Stomach (tissue), 9 donors: ENCODE measurements around the gene USP40. TPM values are rescaled to one million over a fixed set of nuclear protein-coding genes. Genes with fewer than 3 reads are reported as not detected.

Experiments
- DNase-seq, 2 donors: peaks; one replicate each; pipeline versions ENCODE4 v3.0.0 to v3.0.0-alpha.2; 2013 to 2019
- H3K27ac ChIP-seq, 5 donors: fragments of 200-600 bp in 4 of 5; sonication (generic) in 4 of 5; one replicate each; pipeline ENCODE4 v1.5.1; 2013 to 2019; ENCODE audit warnings: mild to moderate bottlenecking in 1 of 5, moderate library complexity in 1 of 5
- H3K27me3 ChIP-seq, 3 donors: fragments of 200-600 bp; sonication (generic); one replicate each; pipeline ENCODE4 v1.5.1; 2017 to 2019; ENCODE audit warnings: mixed run types in 1 of 3
- H3K36me3 ChIP-seq, 4 donors: fragments of 200-600 bp; sonication (generic); 1 replicate in 3 of 4; 2 replicates in 1 of 4; pipeline ENCODE4 v1.5.1; 2016 to 2019
- H3K4me1 ChIP-seq, 4 donors: fragments of 200-600 bp; sonication (generic); one replicate each; pipeline ENCODE4 v1.5.1; 2016 to 2019
- H3K4me3 ChIP-seq, 4 donors: fragments of 200-600 bp; sonication (generic) in 3 of 4; one replicate each; pipeline ENCODE4 v1.5.1; 2016 to 2019; ENCODE audit warnings: mild to moderate bottlenecking in 1 of 4
- H3K9me3 ChIP-seq, 4 donors: fragments of 200-600 bp; sonication (generic); one replicate each; pipeline ENCODE4 v1.5.1; 2016 to 2019
- CTCF ChIP-seq, 7 experiments: fragments of 450-650 bp in 4 of 7; fragments of 200-600 bp in 3 of 7; sonication (generic) in 3 of 7; IDR thresholded peaks; one replicate each; pipeline ENCODE4 v1.5.1; 2016 to 2019; ENCODE audit warnings: antibody characterized with exemption in 7 of 7, control low read depth in 2 of 7, mild to moderate bottlenecking in 1 of 7
- EP300 ChIP-seq: sonication (generic); formaldehyde crosslinking; IDR thresholded peaks from one replicate; pipeline ENCODE4 v1.6.1; 2017; ENCODE audit warnings: antibody characterized with exemption
- POLR2A ChIP-seq, 4 donors: fragments of 450-650 bp; IDR thresholded peaks; one replicate each; pipeline ENCODE4 v1.6.1; 2016; ENCODE audit warnings: antibody characterized with exemption in 4 of 4, control low read depth in 2 of 4, mild to moderate bottlenecking in 1 of 4, moderate library complexity in 1 of 4
- POLR2AphosphoS5 ChIP-seq, 3 donors: sonication (generic); formaldehyde crosslinking; IDR thresholded peaks; one replicate each; pipeline ENCODE4 v1.6.1; 2016; ENCODE audit warnings: antibody characterized with exemption in 3 of 3
- WGBS, 5 donors: extraction: QIAGEN DNeasy Blood & Tissue Kit in 3 of 5; methylation state at CpG; one replicate each; pipeline versions ENCODE4 v1.1.5 to v1.1.7; 2013 to 2018; 5-methylcytosine and 5-hydroxymethylcytosine counted together
- intact Hi-C: fragments of 100-400 bp; cut with DNase I; formaldehyde crosslinking; loops from one replicate; pipeline ENCODE4 v1.15.1; 2023; ENCODE audit warnings: low total_unique reads
- polyA plus RNA-seq, 3 donors: library from polyadenylated mRNA; stranded (reverse); fragments of 200-250 nt; gene quantifications; one replicate each; pipeline ENCODE4 v1.2.3, GENCODE V29; 2013
- total RNA-seq, 5 donors: library from RNA; depleted of rRNA; stranded (reverse); fragments of >200 nt; gene quantifications; one replicate each; pipeline versions ENCODE4 v1.1.0 to v1.2.3, GENCODE V29; 2014 to 2016
- donor health status: healthy with polysubstance abuse.
- donor health status: Bipolar disorder and iron deficiency.
- donor health status: healthy.

The USP40 gene
- total and polyA plus RNA-seq, 8 donors, result 14.5 to 186 (median 31.3) TPM

- DNase-seq, result no peak
- Histone ChIP-seq H3K9me3 (no peaks in the 10 kb centered on the region), H3K27ac (peak overlapping the region in 4 of 5 donors; percentile 28 to 72 (median 60)), H3K27me3 (no peaks in the 10 kb centered on the region), H3K4me3 (no peak overlapping the region), H3K36me3 (peaks cover 52 to 80% (median 76%) of the 10 kb centered on the region in 4 donors), H3K4me1 (peaks cover 40 to 88% (median 53%) of the 10 kb centered on the region in 4 donors)
- 81 to 93% (median 84%) methylated on average over 7 to 14 of the region's 14 CpGs for whole genome bisulfite sequencing, 5 donors
- TF ChIP-seq POLR2A (IDR thresholded peaks at IDR 0.05) (no peak), CTCF (IDR thresholded peaks at IDR 0.05) (no peak), POLR2AphosphoS5 (IDR thresholded peaks at IDR 0.05) (no peak), EP300 (no peak)
- intact Hi-C loops, result no loop called here
Measured at GRCh38 chr2:233437439-233437955, 129.1 kb downstream of the USP40 start.

GRCh38 chr2:233436691-233437438, 129.7 kb downstream of the USP40 start:
- TF ChIP-seq EP300 (no peak), POLR2A (IDR thresholded peaks at IDR 0.05) (no peak), POLR2AphosphoS5 (IDR thresholded peaks at IDR 0.05) (no peak), CTCF (IDR thresholded peaks at IDR 0.05) (no peak)
- WGBS, 5 donors, result 55 to 80% (median 62%) methylated on average over 13 to 17 of the region's 17 CpGs
- DNase-seq, result peak in 1 of 2 donors; percentile 28
- H3K4me1 ChIP-seq, result peaks cover 39 to 82% (median 52%) of the 10 kb centered on the region in 4 donors
- H3K27ac ChIP-seq, result peak overlapping the region; percentile 5 to 69 (median 53)
- H3K4me3 ChIP-seq, result no peak overlapping the region
- no peaks in the 10 kb centered on the region for H3K27me3 ChIP-seq
- peaks cover 52 to 74% (median 70%) of the 10 kb centered on the region in 4 donors for H3K36me3 ChIP-seq
- no peaks in the 10 kb centered on the region for H3K9me3 ChIP-seq
- intact Hi-C loops, result no loop called here

DNA sequence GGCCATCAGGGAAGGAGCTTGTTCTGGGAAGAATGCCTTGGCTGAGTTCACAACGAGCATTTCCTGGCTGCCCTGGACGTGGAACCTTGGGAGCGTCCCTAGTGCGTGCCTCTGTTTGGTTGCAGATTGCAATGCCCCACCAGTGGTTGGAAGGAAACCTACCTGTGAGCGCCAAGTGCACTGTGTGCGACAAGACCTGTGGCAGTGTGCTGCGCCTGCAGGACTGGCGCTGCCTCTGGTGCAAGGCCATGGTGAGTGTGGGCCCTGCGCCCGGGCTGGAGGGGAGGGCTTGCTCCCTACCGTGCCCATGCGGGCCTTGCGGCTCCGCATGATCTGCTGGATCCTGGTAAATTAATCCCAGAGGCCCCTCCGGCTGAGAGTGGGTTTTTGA, 130.4 kb downstream of the USP40 start:
- intact Hi-C loops, result no loop called here
- Histone ChIP-seq H3K36me3 (peaks cover 52 to 67% (median 64%) of the 10 kb centered on the region in 4 donors), H3K4me1 (peaks cover 39 to 75% (median 48%) of the 10 kb centered on the region in 4 donors), H3K27me3 (no peaks in the 10 kb centered on the region), H3K27ac (peak overlapping the region; percentile 26 to 69 (median 53)), H3K4me3 (no peak overlapping the region), H3K9me3 (no peaks in the 10 kb centered on the region)
- DNase-seq, result peak in 1 of 2 donors; percentile 77
- TF ChIP-seq CTCF (IDR thresholded peaks at IDR 0.05), result no peak
- TF ChIP-seq EP300, result no peak
- TF ChIP-seq POLR2AphosphoS5 (IDR thresholded peaks at IDR 0.05), result peak in 2 of 3 donors; percentile 30 to 50
- WGBS, 5 donors, result 38 to 81% (median 67%) methylated on average over 9 to 15 of the region's 15 CpGs

DNA sequence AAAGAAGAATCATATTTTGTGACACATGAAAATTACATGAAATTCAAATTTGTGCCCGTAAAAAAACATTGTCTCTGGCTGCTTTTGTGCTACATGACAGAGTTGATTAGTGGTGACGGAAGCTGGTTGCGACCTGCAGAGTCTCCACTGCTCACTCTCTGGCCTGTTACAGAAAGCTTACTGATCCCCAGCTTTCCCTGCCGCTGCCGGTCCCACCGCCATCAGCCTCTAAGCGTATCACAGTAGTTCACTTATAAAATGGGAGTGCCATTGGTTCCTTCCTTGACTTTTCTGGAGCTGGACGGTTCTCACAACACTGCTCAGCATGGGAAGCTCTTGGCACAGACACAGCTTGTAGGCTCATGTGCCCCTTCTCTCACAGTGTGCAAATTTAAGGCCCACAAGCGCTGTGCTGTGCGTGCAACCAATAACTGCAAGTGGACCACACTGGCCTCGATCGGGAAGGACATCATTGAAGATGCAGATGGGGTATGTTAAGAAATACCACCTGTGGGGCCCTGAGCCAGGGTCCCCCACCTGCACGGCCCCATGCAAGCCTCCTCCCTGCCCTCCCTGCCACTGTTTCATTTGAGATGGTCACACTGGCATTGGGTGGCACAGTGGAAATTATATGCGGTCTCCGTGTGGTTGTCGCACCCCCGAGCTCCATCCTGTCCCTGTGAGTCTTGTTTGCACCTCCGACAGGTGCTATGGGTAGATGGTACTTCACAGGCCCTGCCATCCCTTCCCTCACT, 131.0 kb downstream of the USP40 start:
- Histone ChIP-seq H3K4me1 (peaks cover 38 to 74% (median 44%) of the 10 kb centered on the region in 4 donors), H3K36me3 (peaks cover 52 to 64% (median 60%) of the 10 kb centered on the region in 4 donors), H3K27ac (peak overlapping the region; percentile 26 to 69 (median 53)), H3K4me3 (no peak overlapping the region), H3K9me3 (no peaks in the 10 kb centered on the region), H3K27me3 (no peaks in the 10 kb centered on the region)
- 74 to 93% (median 77%) methylated on average over 17 to 18 of the region's 18 CpGs for WGBS, 5 donors
- DNase-seq, result peak in 1 of 2 donors; percentile 24
- intact Hi-C loops, result no loop called here
- TF ChIP-seq POLR2AphosphoS5 (IDR thresholded peaks at IDR 0.05), result no peak
- no peak for TF ChIP-seq CTCF (IDR thresholded peaks at IDR 0.05)
- TF ChIP-seq EP300, result no peak
- no peak for TF ChIP-seq POLR2A (IDR thresholded peaks at IDR 0.05)
